HCT116 (cell line): ENCODE results near the gene CEBPB. TPM values are rescaled to one million over a fixed set of nuclear protein-coding genes. Genes with fewer than 3 reads are reported as not detected.

Experiments
- ATAC-seq: fragments of 200-7000 bp; cut with Tn5 transposase; 2 replicates; pipeline ENCODE4 v1.9.1; 2020; ENCODE audit warnings: mild to moderate bottlenecking, moderate library complexity
- BruUV-seq: library from RNA; stranded (reverse); fragments of 400-500 nt; replicated peaks from 2 replicates; lab custom pipeline; 2021; lab: Mats Ljungman, UMichigan
- CTCF ChIA-PET: fragments of 300-600 bp; sonication (Branson Sonifier 250); formaldehyde crosslinking; loops from one replicate; lab custom pipeline; 2021; ENCODE audit warnings: antibody characterized with exemption; lab: Charles Lee
- POLR2A ChIA-PET: fragments of 300-600, 350-600 bp; sonication (Branson Sonifier 250); formaldehyde crosslinking; loops from one replicate; lab custom pipeline; 2021; ENCODE audit warnings: antibody characterized with exemption; lab: Charles Lee
- RAD21 ChIA-PET, 2 experiments: fragments of 300-600 bp; sonication (Branson Sonifier 250); formaldehyde crosslinking; loops; one replicate each; lab custom pipeline; 2023; ENCODE audit warnings: low total read pairs in 2 of 2; ENCODE audit not compliant: uncharacterized antibody in 2 of 2, unreplicated experiment in 2 of 2, low non-redundant PET in 1 of 2; lab: Charles Lee
- DNase-seq: peaks from one replicate; pipeline ENCODE4 v3.0.0-alpha.2; 2010; ENCODE audit warnings: low read depth, low spot score
- H2AFZ ChIP-seq: fragments of 200-600 bp; shearing (Covaris generic), sonication (generic); 2 replicates; pipeline ENCODE4 v1.6.1; 2017; ENCODE audit warnings: low read depth, mixed run types, mixed read lengths, antibody characterized with exemption, low read length; ENCODE audit not compliant: poor library complexity, severe bottlenecking
- H3K27ac ChIP-seq: 2 replicates; pipeline ENCODE4 v1.5.1; 2012; ENCODE audit warnings: low read depth, low read length
- H3K27me3 ChIP-seq: fragments of 200-600 bp; sonication (generic); 2 replicates; pipeline ENCODE4 v1.6.1; 2016; ENCODE audit warnings: mixed run types, low read length, mixed read lengths; ENCODE audit not compliant: insufficient read depth
- H3K36me3 ChIP-seq, 2 experiments: fragments of 200-500 bp in 1 of 2; fragments of 200-600 bp in 1 of 2; sonication (Bioruptor generic) in 1 of 2; sonication (generic) in 1 of 2; 2 replicates each; pipeline versions ENCODE4 v1.5.1 to v1.6.1; 2014 to 2016; ENCODE audit warnings: low read length in 2 of 2, inconsistent platforms in 1 of 2, mixed read lengths in 1 of 2, mixed run types in 1 of 2; ENCODE audit not compliant: insufficient read depth in 2 of 2, control insufficient read depth in 1 of 2
- H3K4me1 ChIP-seq, 2 experiments: fragments of 200-600 bp in 1 of 2; sonication (generic) in 1 of 2; 2 replicates each; pipeline versions ENCODE4 v1.5.1 to v1.6.1; 2012 to 2017; ENCODE audit warnings: low read length in 2 of 2, inconsistent platforms in 1 of 2, mild to moderate bottlenecking in 1 of 2, mixed read lengths in 1 of 2, mixed run types in 1 of 2, moderate library complexity in 1 of 2; ENCODE audit not compliant: insufficient read depth in 2 of 2, control insufficient read depth in 1 of 2
- H3K4me2 ChIP-seq: fragments of 200-600 bp; sonication (generic); 2 replicates; pipeline ENCODE4 v1.6.1; 2017; ENCODE audit warnings: mixed run types, low read length, mixed read lengths
- H3K4me3 ChIP-seq, 2 experiments: fragments of 200-600 bp in 1 of 2; sonication (generic) in 1 of 2; replicated peaks in 1 of 2; 2 replicates each; pipeline ENCODE4 v1.5.1; 2011 to 2016; ENCODE audit warnings: low read length in 2 of 2, control low read depth in 1 of 2, low read depth in 1 of 2, mild to moderate bottlenecking in 1 of 2, mixed read lengths in 1 of 2, mixed run types in 1 of 2
- H3K79me2 ChIP-seq: fragments of 200-600 bp; sonication (generic); 2 replicates; pipeline ENCODE4 v1.6.1; 2017; ENCODE audit warnings: mild to moderate bottlenecking, mixed run types, low read length, moderate library complexity, mixed read lengths; ENCODE audit not compliant: insufficient read depth
- H3K9ac ChIP-seq: fragments of 200-600 bp; sonication (generic); 2 replicates; pipeline ENCODE4 v1.6.1; 2016; ENCODE audit warnings: low read length, mixed read lengths
- H3K9me2 ChIP-seq: fragments of 200-600 bp; sonication (generic), shearing (Covaris generic); 2 replicates; pipeline ENCODE4 v1.6.1; 2017; ENCODE audit warnings: mixed run types, mild to moderate bottlenecking, moderate library complexity; ENCODE audit not compliant: insufficient read depth
- H3K9me3 ChIP-seq, 2 experiments: fragments of 200-500 bp in 1 of 2; fragments of 200-600 bp in 1 of 2; sonication (Bioruptor generic) in 1 of 2; sonication (generic) in 1 of 2; 2 replicates each; pipeline ENCODE4 v1.6.1; 2014 to 2017; ENCODE audit warnings: low read length in 2 of 2, mixed read lengths in 2 of 2, inconsistent platforms in 1 of 2, low read depth in 1 of 2, mild to moderate bottlenecking in 1 of 2, mixed run types in 1 of 2, moderate library complexity in 1 of 2; ENCODE audit not compliant: control insufficient read depth in 1 of 2, insufficient read depth in 1 of 2
- H4K20me1 ChIP-seq: fragments of 200-600 bp; sonication (generic), shearing (Covaris generic); 2 replicates; pipeline ENCODE4 v1.6.1; 2017; ENCODE audit warnings: mixed run types, mild to moderate bottlenecking, moderate library complexity; ENCODE audit not compliant: insufficient read depth
- CBX3 ChIP-seq: IDR thresholded peaks from 2 replicates; pipeline ENCODE4 v1.6.1; 2012; ENCODE audit warnings: low read depth
- CEBPB ChIP-seq: IDR thresholded peaks from 2 replicates; pipeline ENCODE4 v1.6.1; 2012; ENCODE audit warnings: low read depth
- EGR1 ChIP-seq: IDR thresholded peaks from 2 replicates; pipeline ENCODE4 v1.6.1; 2012; ENCODE audit warnings: low read depth
- EZH2 ChIP-seq: fragments of 200-600 bp; sonication (generic); IDR thresholded peaks from 2 replicates; pipeline ENCODE4 v1.6.1; 2017; ENCODE audit warnings: antibody characterized with exemption, mixed run types
- EZH2phosphoT487 ChIP-seq: fragments of 200-600 bp; IDR thresholded peaks from 2 replicates; pipeline ENCODE4 v1.6.1; 2018; ENCODE audit warnings: antibody characterized with exemption, borderline replicate concordance
- FOSL1 ChIP-seq: IDR thresholded peaks from 2 replicates; pipeline ENCODE4 v1.6.1; 2012; ENCODE audit warnings: low read depth
- JUND ChIP-seq: IDR thresholded peaks from 2 replicates; pipeline ENCODE4 v1.6.1; 2012
- POLR2A ChIP-seq: IDR thresholded peaks from 2 replicates; pipeline ENCODE4 v1.7.0; 2011; ENCODE audit warnings: borderline replicate concordance; ENCODE audit not compliant: insufficient read depth, insufficient read length; ENCODE audit errors: extremely low read depth
- RAD21 ChIP-seq: IDR thresholded peaks from 2 replicates; pipeline ENCODE4 v1.6.1; 2012; ENCODE audit warnings: low read depth, mild to moderate bottlenecking
- SIN3A ChIP-seq: IDR thresholded peaks from 2 replicates; pipeline ENCODE4 v1.6.1; 2012; ENCODE audit warnings: low read depth
- SRF ChIP-seq: IDR thresholded peaks from 2 replicates; pipeline ENCODE4 v1.6.1; 2012; ENCODE audit warnings: low read depth
- ZBTB33 ChIP-seq: IDR thresholded peaks from 2 replicates; pipeline ENCODE4 v1.6.1; 2011; ENCODE audit warnings: mild to moderate bottlenecking, low read length, moderate library complexity; ENCODE audit not compliant: insufficient replicate concordance; ENCODE audit errors: extremely low read depth
- ZNF274 ChIP-seq: fragments of 200-500 bp; sonication (Bioruptor generic); IDR thresholded peaks from 2 replicates; pipeline ENCODE4 v1.6.1; 2014; ENCODE audit warnings: mild to moderate bottlenecking, low read depth, low read length, inconsistent platforms
- intact Hi-C: fragments of 100-400 bp; cut with micrococcal nuclease; formaldehyde crosslinking; loops from 2 replicates; pipeline ENCODE4 v1.10.0; 2022
- total RNA-seq: library from RNA; stranded (reverse); gene quantifications from one replicate; pipeline ENCODE4 v1.2.1, GENCODE V29; 2021; ENCODE audit not compliant: unreplicated experiment
- TF ChIP-seq, protein P1 (sequence below), 3 experiments: fragments of 200-600 bp in 1 of 3; sonication (generic) in 1 of 3; IDR thresholded peaks in 2 of 3; conservative IDR thresholded peaks in 1 of 3; 2 replicates each; pipeline ENCODE4 v1.5.1; 2012 to 2017; ENCODE audit warnings: low read depth in 2 of 3, low read length in 2 of 3, antibody characterized with exemption in 1 of 3, borderline replicate concordance in 1 of 3, control low read depth in 1 of 3, mild to moderate bottlenecking in 1 of 3, mixed read lengths in 1 of 3, mixed run types in 1 of 3, moderate library complexity in 1 of 3; ENCODE audit not compliant: insufficient read depth in 1 of 3

Gene CEBPB
- total RNA-seq, 1 experiment from 2014 or later, result 113 TPM

DNA sequence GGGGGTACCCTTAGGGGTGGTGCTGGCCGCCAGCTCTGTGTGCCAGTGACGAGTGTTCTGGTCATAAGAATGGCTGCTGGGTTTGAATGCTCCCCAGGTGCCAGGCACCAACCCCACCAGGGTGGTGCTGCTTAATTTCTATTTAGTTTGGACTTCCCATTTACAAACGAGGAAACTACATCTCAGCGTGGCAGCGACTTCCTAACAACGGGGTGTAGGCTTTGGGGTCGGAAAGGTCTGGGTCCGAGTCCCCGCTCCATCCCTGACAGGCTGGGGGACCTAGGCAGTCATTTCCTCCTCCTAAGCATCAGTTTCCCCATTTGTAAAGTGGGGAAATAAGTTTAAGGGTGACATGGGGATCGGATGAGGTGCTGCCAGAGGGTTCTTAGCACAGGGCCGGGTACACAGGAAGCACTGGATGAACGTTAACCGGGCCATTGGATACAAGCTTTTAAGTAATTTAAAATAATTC, 30.3 kb downstream of the CEBPB start:
- Histone ChIP-seq H4K20me1 (no peaks in the 10 kb centered on the region), H3K27me3 (no peaks in the 10 kb centered on the region), H3K4me3 (no peak overlapping the region)
- DNase-seq, result no peak
- TF ChIP-seq FOSL1 (no peak), EZH2 (no peak)
- TF ChIP-seq, all 23 proteins: peak for 0
- CTCF ChIA-PET, result interaction anchor here (0.6 kb wide), 1 partner anchor 95 kb away, joined by 3 read pairs; no protein-coding TSS in a partner anchor
- no peak overlapping the region for H3K27ac ChIP-seq
- no peak overlapping the region for H2AFZ ChIP-seq
- peaks cover 7 to 9% of the 10 kb centered on the region in 2 experiments; a peak in 3 of 4 replicates for H3K4me1 ChIP-seq
- no peaks in the 10 kb centered on the region; a peak in 1 of 4 replicates for H3K9me3 ChIP-seq
- no peak overlapping the region for H3K9ac ChIP-seq
- BruUV-seq, result no TSS peak
- H3K9me2 ChIP-seq, result no peaks in the 10 kb centered on the region
- intact Hi-C loops, result no loop called here
- no peak for ATAC-seq
- H3K4me2 ChIP-seq, result no peak overlapping the region
- RAD21 ChIA-PET, result no interaction called here
- no peaks in the 10 kb centered on the region for H3K36me3 ChIP-seq
- POLR2A ChIA-PET, result no interaction called here
- H3K79me2 ChIP-seq, result no peaks in the 10 kb centered on the region

- Histone ChIP-seq H3K4me1 (peaks cover 11 to 14% of the 10 kb centered on the region in 2 experiments; a peak in 3 of 4 replicates), H3K4me2 (no peak overlapping the region), H3K36me3 (no peaks in the 10 kb centered on the region), H4K20me1 (no peaks in the 10 kb centered on the region), H3K79me2 (no peaks in the 10 kb centered on the region), H3K9me3 (no peaks in the 10 kb centered on the region; a peak in 1 of 4 replicates)
- DNase-seq, result no peak
- CTCF ChIA-PET, result interaction anchor here (0.6 kb wide), 1 partner anchor 94 kb away, joined by 3 read pairs; no protein-coding TSS in a partner anchor
- RAD21 ChIA-PET, result no interaction called here
- no TSS peak for BruUV-seq
- intact Hi-C loops, result no loop called here
- TF ChIP-seq CEBPB, result no peak
- no peak for TF ChIP-seq JUND
- TF ChIP-seq FOSL1, result no peak
- no peak for TF ChIP-seq SIN3A
- no peak for TF ChIP-seq RAD21
- TF ChIP-seq ZNF274, result no peak
- TF ChIP-seq POLR2A, result no peak
- no peak for TF ChIP-seq CBX3
- TF ChIP-seq EZH2phosphoT487, result no peak
- TF ChIP-seq EGR1, result no peak
- TF ChIP-seq, protein P1, sequence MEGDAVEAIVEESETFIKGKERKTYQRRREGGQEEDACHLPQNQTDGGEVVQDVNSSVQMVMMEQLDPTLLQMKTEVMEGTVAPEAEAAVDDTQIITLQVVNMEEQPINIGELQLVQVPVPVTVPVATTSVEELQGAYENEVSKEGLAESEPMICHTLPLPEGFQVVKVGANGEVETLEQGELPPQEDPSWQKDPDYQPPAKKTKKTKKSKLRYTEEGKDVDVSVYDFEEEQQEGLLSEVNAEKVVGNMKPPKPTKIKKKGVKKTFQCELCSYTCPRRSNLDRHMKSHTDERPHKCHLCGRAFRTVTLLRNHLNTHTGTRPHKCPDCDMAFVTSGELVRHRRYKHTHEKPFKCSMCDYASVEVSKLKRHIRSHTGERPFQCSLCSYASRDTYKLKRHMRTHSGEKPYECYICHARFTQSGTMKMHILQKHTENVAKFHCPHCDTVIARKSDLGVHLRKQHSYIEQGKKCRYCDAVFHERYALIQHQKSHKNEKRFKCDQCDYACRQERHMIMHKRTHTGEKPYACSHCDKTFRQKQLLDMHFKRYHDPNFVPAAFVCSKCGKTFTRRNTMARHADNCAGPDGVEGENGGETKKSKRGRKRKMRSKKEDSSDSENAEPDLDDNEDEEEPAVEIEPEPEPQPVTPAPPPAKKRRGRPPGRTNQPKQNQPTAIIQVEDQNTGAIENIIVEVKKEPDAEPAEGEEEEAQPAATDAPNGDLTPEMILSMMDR (IDR thresholded peaks at IDR 0.05 in 2 of 3, conservative IDR thresholded peaks at IDR 0.05 in 1 of 3; ENCODE audit: borderline replicate concordance in 1 of 3, insufficient read depth in 1 of 3, low read depth in 2 of 3, low read length in 2 of 3), result no peak
- no peak for TF ChIP-seq SRF
- TF ChIP-seq ZBTB33, result no peak
- TF ChIP-seq, all 23 proteins: peak for 0
- POLR2A ChIA-PET, result no interaction called here
- Histone ChIP-seq H3K27me3 (no peaks in the 10 kb centered on the region), H2AFZ (no peak overlapping the region), H3K4me3 (no peak overlapping the region), H3K27ac (no peak overlapping the region), H3K9ac (no peak overlapping the region), H3K9me2 (no peaks in the 10 kb centered on the region)
- no peak for ATAC-seq
Measured at GRCh38 chr20:50221501-50222308, 31.1 kb downstream of the CEBPB start.
